Kasumi-1 (cell line): Measurements from ENCODE around the gene PATE4.

ENCODE experiments used
- DNase-seq, 2 experiments: peaks; one replicate each; lab custom pipeline; 2025; lab: John Stamatoyannopoulos, UW

The PATE4 gene

GRCh38 chr11:125887373-125888324 is 54.5 kb downstream of the PATE4 start, which contains the start of gene HYLS1:
TSS of gene HYLS1 (plus strand) at chr11:125887668. CDS start at chr11:125899369, 11,701 bp downstream.
- DNase-seq = peak; percentile 94 to 97
